Caco-2 (cell line): ENCODE results near the gene CTRB2. TPM values are rescaled to one million over a fixed set of nuclear protein-coding genes. Genes with fewer than 3 reads are reported as not detected.

Experiments
- BruUV-seq: library from RNA; stranded (reverse); fragments of 400-500 nt; replicated peaks from 2 replicates; lab custom pipeline; 2021; lab: Mats Ljungman, UMichigan
- CTCF ChIA-PET: fragments of 300-600 bp; sonication (Branson Sonifier 250); formaldehyde crosslinking; loops from one replicate; lab custom pipeline; 2022; ENCODE audit warnings: antibody characterized with exemption; lab: Charles Lee
- POLR2A ChIA-PET: fragments of 300-600 bp; sonication (Branson Sonifier 250); formaldehyde crosslinking; loops from one replicate; lab custom pipeline; 2022; ENCODE audit warnings: antibody characterized with exemption; lab: Charles Lee
- DNase-seq, 2 experiments: peaks; one replicate each; pipeline versions ENCODE4 v3.0.0 to v3.0.0-alpha.2; 2020 to 2022
- H3K27me3 ChIP-seq: replicated peaks from 2 replicates; pipeline ENCODE4 v1.6.0; 2011; ENCODE audit warnings: low read length; ENCODE audit not compliant: control insufficient read depth, insufficient read depth
- H3K36me3 ChIP-seq: 2 replicates; pipeline ENCODE4 v1.5.1; 2011; ENCODE audit warnings: low read length; ENCODE audit not compliant: control insufficient read depth, insufficient read depth
- H3K4me1 ChIP-seq: fragments of 250-450 bp; sonication (Bioruptor Pico); 2 replicates; pipeline ENCODE4 v1.5.1; 2020; ENCODE audit warnings: mild to moderate bottlenecking
- H3K4me3 ChIP-seq: 2 replicates; pipeline ENCODE4 v1.5.1; 2011; ENCODE audit warnings: low read depth, mild to moderate bottlenecking, control low read depth, low read length
- H3K9me3 ChIP-seq: fragments of 250-450 bp; sonication (Bioruptor Pico); 2 replicates; pipeline ENCODE4 v1.5.1; 2020; ENCODE audit warnings: mild to moderate bottlenecking, moderate library complexity
- H3K27ac Mint-ChIP-seq: one replicate; pipeline ENCODE4 v1.8.0; 2022; ENCODE audit warnings: mixed read lengths; ENCODE audit not compliant: unreplicated experiment
- H3K27me3 Mint-ChIP-seq: one replicate; pipeline ENCODE4 v1.8.0; 2022; ENCODE audit warnings: mixed read lengths; ENCODE audit not compliant: insufficient read depth, unreplicated experiment
- H3K36me3 Mint-ChIP-seq: one replicate; pipeline ENCODE4 v1.8.0; 2022; ENCODE audit warnings: mild to moderate bottlenecking, mixed read lengths; ENCODE audit not compliant: insufficient read depth, unreplicated experiment
- H3K4me1 Mint-ChIP-seq: one replicate; pipeline ENCODE4 v1.8.0; 2022; ENCODE audit warnings: low read depth, mixed read lengths; ENCODE audit not compliant: unreplicated experiment
- H3K4me3 Mint-ChIP-seq: one replicate; pipeline ENCODE4 v1.8.0; 2022; ENCODE audit warnings: mild to moderate bottlenecking, moderate library complexity, mixed read lengths; ENCODE audit not compliant: unreplicated experiment
- H3K9me3 Mint-ChIP-seq: one replicate; pipeline ENCODE4 v1.8.0; 2022; ENCODE audit warnings: mixed read lengths; ENCODE audit not compliant: unreplicated experiment
- CTCF ChIP-seq, 2 experiments: fragments of 200-600 bp in 1 of 2; IDR thresholded peaks; 1 replicate in 1 of 2; 2 replicates in 1 of 2; pipeline versions ENCODE4 v1.5.1 to v1.8.0; 2011 to 2022; ENCODE audit warnings: antibody characterized with exemption in 1 of 2, control low read depth in 1 of 2, inconsistent platforms in 1 of 2, low read depth in 1 of 2, low read length in 1 of 2, mild to moderate bottlenecking in 1 of 2, moderate library complexity in 1 of 2; ENCODE audit not compliant: insufficient read depth in 1 of 2, severe bottlenecking in 1 of 2, unreplicated experiment in 1 of 2
- intact Hi-C: fragments of 100-400 bp; cut with micrococcal nuclease; formaldehyde crosslinking; loops from one replicate; pipeline ENCODE4 v1.10.0; 2022; ENCODE audit not compliant: unreplicated experiment
- total RNA-seq: library from RNA; stranded (reverse); gene quantifications from 2 replicates; pipeline ENCODE4 v1.2.3, GENCODE V29; 2022

CTRB2 gene
- total RNA-seq, 1 experiment from 2014 or later: not detected

DNA sequence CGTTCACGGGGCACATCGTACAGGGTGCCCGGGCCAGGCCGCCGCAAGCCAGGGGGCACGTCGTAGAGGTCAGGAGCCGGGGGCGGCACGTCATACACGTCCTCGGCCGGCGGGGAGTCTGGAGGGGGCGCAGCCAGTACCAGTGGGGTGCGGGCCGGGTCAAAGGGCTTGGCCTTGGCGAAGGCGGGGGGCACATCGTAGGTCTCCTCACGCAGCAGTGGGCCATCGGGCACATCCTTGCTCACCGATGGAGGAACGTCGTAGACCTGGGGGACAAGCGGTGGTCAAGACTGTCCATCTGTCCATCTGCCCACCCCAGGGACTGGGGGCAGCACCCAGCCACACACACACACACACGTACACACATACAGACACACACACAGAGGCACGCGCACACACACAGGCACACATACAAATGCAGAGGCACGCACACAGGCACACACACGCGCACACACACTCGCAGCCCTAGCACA is 28.8 kb upstream of the CTRB2 start:
- Histone ChIP-seq H3K9me3 (no peaks in the 10 kb centered on the region), H3K4me3 (no peak overlapping the region), H3K27me3 (no peaks in the 10 kb centered on the region), H3K36me3 (peaks cover 3% of the 10 kb centered on the region), H3K4me1 (no peaks in the 10 kb centered on the region)
- no peak for TF ChIP-seq CTCF (IDR thresholded peaks at IDR 0.05; ENCODE audit: insufficient read depth in 1 of 2, low read depth in 1 of 2, low read length in 1 of 2, severe bottlenecking in 1 of 2, unreplicated experiment in 1 of 2)
- intact Hi-C loops: no loop called here
- no peak overlapping the region for H3K27ac Mint-ChIP-seq
- ChIA-PET CTCF (interaction anchor here (0.6 to 3.1 kb wide), 5 partner anchors 10 to 150 kb away, joined by 3 to 40 read pairs (median 4); no protein-coding TSS in a partner anchor), POLR2A (no interaction called here)
- peaks cover 80% of the 10 kb centered on the region for H3K36me3 Mint-ChIP-seq
- no TSS peak for BruUV-seq
- H3K4me3 Mint-ChIP-seq: no peak overlapping the region
- H3K27me3 Mint-ChIP-seq: no peaks in the 10 kb centered on the region
- no peaks in the 10 kb centered on the region for H3K9me3 Mint-ChIP-seq
- peaks cover 6% of the 10 kb centered on the region for H3K4me1 Mint-ChIP-seq
- no peak for DNase-seq

DNA sequence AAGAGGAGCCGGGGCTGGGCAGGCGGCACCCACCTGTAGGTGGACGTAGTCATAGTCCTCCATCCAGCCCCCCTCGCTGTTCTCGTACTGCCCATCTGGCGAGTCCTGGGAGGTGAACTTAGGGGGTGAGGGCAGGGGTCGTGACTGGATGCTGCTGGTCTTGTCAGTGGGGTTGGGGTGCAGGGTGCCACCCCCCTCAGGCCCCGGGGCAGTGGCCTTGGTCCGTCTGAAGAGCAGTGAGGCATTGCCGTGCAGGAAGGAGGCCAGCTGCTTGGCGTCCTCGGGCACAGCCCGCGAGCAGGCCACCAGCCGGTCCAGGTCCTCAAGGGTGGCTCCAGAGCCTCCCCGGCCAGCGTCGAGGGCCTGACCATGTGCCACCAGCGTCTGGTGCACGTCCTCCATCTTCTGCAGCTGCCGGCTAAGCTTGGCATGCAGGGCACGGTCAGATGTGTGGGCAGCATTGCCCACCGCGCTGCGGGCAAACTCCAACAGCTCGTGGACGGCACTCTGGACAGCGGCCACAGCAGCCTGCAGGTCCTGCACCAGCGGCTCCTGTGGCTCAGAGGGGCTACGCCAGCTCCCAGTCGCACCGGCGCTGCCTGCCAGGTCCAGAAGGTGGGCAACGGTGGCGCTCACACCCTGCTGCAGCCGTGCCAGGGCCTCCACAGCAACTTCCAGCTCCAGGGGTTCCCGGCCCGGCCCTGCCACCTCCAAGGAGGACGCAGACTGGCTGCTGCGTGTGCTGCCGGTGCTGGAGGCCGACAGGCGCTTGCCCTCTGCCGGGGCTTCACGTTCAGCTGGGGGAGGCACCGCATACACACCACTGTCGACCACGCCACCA is 28.1 kb upstream of the CTRB2 start:
- Histone ChIP-seq H3K4me1 (no peaks in the 10 kb centered on the region), H3K36me3 (peaks cover 3% of the 10 kb centered on the region), H3K27me3 (no peaks in the 10 kb centered on the region), H3K9me3 (no peaks in the 10 kb centered on the region), H3K4me3 (no peak overlapping the region)
- H3K4me3 Mint-ChIP-seq: no peak overlapping the region
- peak overlapping the region; percentile 60 for H3K27ac Mint-ChIP-seq
- ChIA-PET POLR2A (no interaction called here), CTCF (interaction anchor here (0.6 to 3.1 kb wide), 7 partner anchors 10 to 167 kb away, joined by 3 to 40 read pairs (median 4); partner anchors contain the start of gene CTRB1)
- no TSS peak for BruUV-seq
- TF ChIP-seq CTCF (IDR thresholded peaks at IDR 0.05; ENCODE audit: insufficient read depth in 1 of 2, low read depth in 1 of 2, low read length in 1 of 2, severe bottlenecking in 1 of 2, unreplicated experiment in 1 of 2): no peak
- H3K36me3 Mint-ChIP-seq: peaks cover 81% of the 10 kb centered on the region
- intact Hi-C loops: loop anchor here (1.0 to 5.0 kb wide), 4 partner anchors 31 to 168 kb away; no protein-coding TSS in a partner anchor
- H3K9me3 Mint-ChIP-seq: no peaks in the 10 kb centered on the region
- no peaks in the 10 kb centered on the region for H3K27me3 Mint-ChIP-seq
- no peak for DNase-seq
- peaks cover 6% of the 10 kb centered on the region for H3K4me1 Mint-ChIP-seq

DNA sequence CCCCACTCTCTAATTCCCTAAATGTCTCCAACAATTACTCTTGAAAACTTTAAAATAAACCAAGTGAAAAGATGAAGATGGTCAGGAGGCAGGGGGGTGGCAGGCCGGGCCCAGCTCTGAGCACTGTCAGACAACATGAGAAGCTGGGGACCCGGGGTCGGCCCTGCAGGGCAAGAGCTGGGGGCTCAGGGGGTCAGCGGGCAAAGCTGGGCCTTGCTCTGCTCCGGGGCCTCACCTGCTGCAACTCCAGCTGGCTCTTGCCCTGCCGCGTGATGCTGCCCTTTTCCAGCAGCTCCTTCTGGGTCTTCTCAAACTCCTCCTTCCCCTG is 26.6 kb upstream of the CTRB2 start:
- Mint-ChIP-seq H3K27ac (peak overlapping the region; percentile 60), H3K4me3 (no peak overlapping the region), H3K36me3 (peaks cover 83% of the 10 kb centered on the region), H3K27me3 (no peaks in the 10 kb centered on the region), H3K4me1 (peaks cover 6% of the 10 kb centered on the region), H3K9me3 (no peaks in the 10 kb centered on the region)
- Histone ChIP-seq H3K36me3 (peaks cover 5% of the 10 kb centered on the region), H3K9me3 (no peaks in the 10 kb centered on the region), H3K4me3 (no peak overlapping the region), H3K4me1 (no peaks in the 10 kb centered on the region), H3K27me3 (no peaks in the 10 kb centered on the region)
- ChIA-PET POLR2A (interaction anchor here (0.6 kb wide), 2 partner anchors 12 to 60 kb away, joined by 3 to 6 read pairs; no protein-coding TSS in a partner anchor), CTCF (interaction anchor here (0.5 to 3.1 kb wide), 20 partner anchors 8 to 214 kb away, joined by 3 to 40 read pairs (median 4); partner anchors contain the start of gene CTRB1)
- intact Hi-C loops: loop anchor here (5.0 kb wide), 1 partner anchor 36 kb away; no protein-coding TSS in a partner anchor
- no peak for DNase-seq
- BruUV-seq: no TSS peak
- TF ChIP-seq CTCF (IDR thresholded peaks at IDR 0.05; ENCODE audit: insufficient read depth in 1 of 2, low read depth in 1 of 2, low read length in 1 of 2, severe bottlenecking in 1 of 2, unreplicated experiment in 1 of 2): no peak
